ENCODE results near the gene TBC1D7. TPM values are rescaled to one million over a fixed set of nuclear protein-coding genes. Genes with fewer than 3 reads are reported as not detected.

TBC1D7 gene
- total RNA-seq, 1 donor from 2014 or later, result 29.3 TPM

GRCh38 chr6:13290335-13290734, 38.0 kb downstream of the TBC1D7 start:
- H3K36me3 ChIP-seq (ENCODE audit: control insufficient read depth, insufficient read depth, low read length), result peaks cover 1% of the 10 kb centered on the region
- H3K4me3 ChIP-seq (ENCODE audit: low read depth, low read length), result no peak overlapping the region
- no peak for DNase-seq (ENCODE audit: low read depth)
- no peaks in the 10 kb centered on the region for H3K27me3 ChIP-seq (ENCODE audit: control insufficient read depth, insufficient read depth, low read length)
- TF ChIP-seq CTCF (IDR thresholded peaks at IDR 0.05; ENCODE audit: insufficient read depth, low read length, poor library complexity, severe bottlenecking), result no peak

GRCh38 chr6:13289789-13290318, 38.5 kb downstream of the TBC1D7 start:
- H3K4me3 ChIP-seq (ENCODE audit: low read depth, low read length), result no peak overlapping the region
- H3K36me3 ChIP-seq (ENCODE audit: control insufficient read depth, insufficient read depth, low read length), result peaks cover 1% of the 10 kb centered on the region
- no peak for DNase-seq (ENCODE audit: low read depth)
- no peaks in the 10 kb centered on the region for H3K27me3 ChIP-seq (ENCODE audit: control insufficient read depth, insufficient read depth, low read length)
- no peak for TF ChIP-seq CTCF (IDR thresholded peaks at IDR 0.05; ENCODE audit: insufficient read depth, low read length, poor library complexity, severe bottlenecking)

GRCh38 chr6:13288969-13289391, 39.4 kb downstream of the TBC1D7 start:
- DNase-seq (ENCODE audit: low read depth), result no peak
- H3K36me3 ChIP-seq (ENCODE audit: control insufficient read depth, insufficient read depth, low read length), result no peaks in the 10 kb centered on the region
- no peak overlapping the region for H3K4me3 ChIP-seq (ENCODE audit: low read depth, low read length)
- no peak for TF ChIP-seq CTCF (IDR thresholded peaks at IDR 0.05; ENCODE audit: insufficient read depth, low read length, poor library complexity, severe bottlenecking)
- no peaks in the 10 kb centered on the region for H3K27me3 ChIP-seq (ENCODE audit: control insufficient read depth, insufficient read depth, low read length)

- Histone ChIP-seq H3K27me3 (ENCODE audit: control insufficient read depth, insufficient read depth, low read length) (no peaks in the 10 kb centered on the region), H3K4me3 (ENCODE audit: low read depth, low read length) (no peak overlapping the region), H3K36me3 (ENCODE audit: control insufficient read depth, insufficient read depth, low read length) (no peaks in the 10 kb centered on the region)
- no peak for TF ChIP-seq CTCF (IDR thresholded peaks at IDR 0.05; ENCODE audit: insufficient read depth, low read length, poor library complexity, severe bottlenecking)
- DNase-seq (ENCODE audit: low read depth), result no peak
These were observed 39.9 kb downstream of the TBC1D7 start for GRCh38 chr6:13288481-13288880.

GRCh38 chr6:13287104-13287503, 41.2 kb downstream of the TBC1D7 start:
- no peak for DNase-seq (ENCODE audit: low read depth)
- no peak overlapping the region for H3K4me3 ChIP-seq (ENCODE audit: low read depth, low read length)
- no peak for TF ChIP-seq CTCF (IDR thresholded peaks at IDR 0.05; ENCODE audit: insufficient read depth, low read length, poor library complexity, severe bottlenecking)

GRCh38 chr6:13286181-13286580, 42.2 kb downstream of the TBC1D7 start:
- Histone ChIP-seq H3K27me3 (ENCODE audit: control insufficient read depth, insufficient read depth, low read length) (no peaks in the 10 kb centered on the region), H3K4me3 (ENCODE audit: low read depth, low read length) (no peak overlapping the region), H3K36me3 (ENCODE audit: control insufficient read depth, insufficient read depth, low read length) (no peaks in the 10 kb centered on the region)
- TF ChIP-seq CTCF (IDR thresholded peaks at IDR 0.05; ENCODE audit: insufficient read depth, low read length, poor library complexity, severe bottlenecking), result no peak
- no peak for DNase-seq (ENCODE audit: low read depth)

More at GRCh38 chr6:13287104-13287503, 41.2 kb downstream of the TBC1D7 start:
- no peaks in the 10 kb centered on the region for H3K36me3 ChIP-seq (ENCODE audit: control insufficient read depth, insufficient read depth, low read length)
- no peaks in the 10 kb centered on the region for H3K27me3 ChIP-seq (ENCODE audit: control insufficient read depth, insufficient read depth, low read length)
